HTR-8/SVneo (cell line): ENCODE results near the gene CAPN5.

Experiments
- DNase-seq: peaks from one replicate; pipeline ENCODE4 v3.0.0; 2011; ENCODE audit warnings: low spot score, mixed read lengths; ENCODE audit not compliant: insufficient read length
- FAIRE-seq: peaks from 2 replicates; lab custom pipeline; 2011; peaks lifted over from hg19 to GRCh38; lab: Jason Lieb, UNC

CAPN5 gene

DNA sequence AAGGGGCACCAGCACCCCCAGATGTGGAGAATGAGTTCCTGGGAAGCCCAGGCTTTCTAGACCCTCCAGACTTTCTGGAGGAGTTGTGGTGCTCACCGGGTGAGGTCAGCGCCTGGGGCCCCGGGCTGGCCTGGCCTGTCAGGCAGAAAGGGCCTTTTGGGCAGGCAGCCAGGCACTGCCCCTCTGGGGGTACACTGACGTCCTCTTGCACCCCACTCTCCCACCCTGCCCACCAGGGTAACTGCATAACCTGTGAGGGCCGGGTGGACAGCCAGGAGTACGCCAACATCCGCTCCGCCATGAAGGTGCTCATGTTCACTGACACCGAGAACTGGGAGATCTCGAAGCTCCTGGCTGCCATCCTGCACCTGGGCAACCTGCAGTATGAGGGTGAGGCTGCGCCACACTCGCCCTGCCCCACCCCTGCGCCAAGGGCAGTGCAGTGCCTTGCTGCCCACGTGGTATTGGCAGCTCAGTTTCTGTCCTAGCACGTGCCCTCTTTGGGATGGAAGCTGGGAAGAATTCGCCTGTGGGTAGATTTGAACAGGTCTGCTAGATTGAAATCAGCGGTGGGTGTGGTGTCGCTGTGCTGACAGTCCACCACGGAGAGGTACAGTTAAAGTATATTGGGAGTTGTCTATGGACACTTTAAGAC lies 91.4 kb downstream of the CAPN5 start:
- FAIRE-seq = no peak
- no peak for DNase-seq

DNA sequence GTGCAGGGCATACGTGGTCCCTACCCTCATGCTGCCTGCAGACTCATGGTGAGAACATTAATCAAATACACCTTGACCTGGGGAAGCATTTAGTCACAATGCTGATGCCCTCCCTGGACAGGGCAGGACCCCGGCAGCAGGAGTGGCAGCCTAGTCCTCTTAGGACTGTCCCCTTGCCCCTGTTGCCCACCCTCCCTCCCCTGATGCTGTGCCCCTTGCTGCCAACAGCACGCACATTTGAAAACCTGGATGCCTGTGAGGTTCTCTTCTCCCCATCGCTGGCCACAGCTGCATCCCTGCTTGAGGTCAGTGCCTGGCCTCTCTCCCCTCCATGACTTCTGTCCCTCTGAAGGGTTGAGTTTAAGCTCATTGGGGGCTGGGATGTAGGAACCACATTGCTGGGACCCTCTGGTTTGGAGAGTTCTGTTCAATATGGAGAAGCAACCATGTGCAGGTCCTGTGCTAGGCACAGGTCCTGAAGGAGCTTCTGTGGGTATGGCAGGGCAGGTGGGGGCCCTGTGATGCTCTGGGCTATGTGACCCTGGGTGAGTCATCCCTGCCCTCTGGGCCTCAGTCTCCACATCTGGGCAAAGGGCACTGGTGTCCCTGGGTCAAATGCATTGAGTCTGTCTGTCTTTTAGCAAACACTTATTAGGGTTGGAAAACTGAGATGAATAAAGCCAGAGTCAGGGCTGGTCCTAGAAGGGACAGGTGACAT lies 92.6 kb downstream of the CAPN5 start:
- no peak for FAIRE-seq

DNA sequence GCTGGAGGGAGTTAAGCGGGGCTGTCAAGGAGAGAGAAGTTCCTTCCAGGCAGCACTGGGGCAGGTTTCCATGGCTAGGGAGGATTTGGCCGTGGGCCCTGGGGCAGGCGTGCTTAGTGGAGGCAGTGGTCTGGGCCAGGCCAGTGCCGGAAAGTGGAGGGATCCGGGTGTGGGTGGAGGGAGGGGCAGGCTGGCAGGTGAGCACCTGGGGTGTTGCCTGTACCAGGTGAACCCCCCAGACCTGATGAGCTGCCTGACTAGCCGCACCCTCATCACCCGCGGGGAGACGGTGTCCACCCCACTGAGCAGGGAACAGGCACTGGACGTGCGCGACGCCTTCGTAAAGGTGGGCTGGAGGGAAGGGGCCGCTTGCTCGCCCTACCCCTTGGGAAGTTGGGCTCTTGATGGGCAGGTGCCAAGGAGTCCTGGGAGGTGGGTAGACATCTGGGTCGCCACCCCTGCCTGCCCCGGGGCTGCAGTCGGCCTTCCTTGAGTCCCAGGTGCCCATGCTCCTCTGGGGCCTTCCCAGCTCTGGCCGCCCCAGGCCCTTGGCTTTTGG lies 93.2 kb downstream of the CAPN5 start:
- DNase-seq (no peak), FAIRE-seq (no peak)

More for the DNA sequence above, 92.6 kb downstream of the CAPN5 start:
- no peak for DNase-seq

DNA sequence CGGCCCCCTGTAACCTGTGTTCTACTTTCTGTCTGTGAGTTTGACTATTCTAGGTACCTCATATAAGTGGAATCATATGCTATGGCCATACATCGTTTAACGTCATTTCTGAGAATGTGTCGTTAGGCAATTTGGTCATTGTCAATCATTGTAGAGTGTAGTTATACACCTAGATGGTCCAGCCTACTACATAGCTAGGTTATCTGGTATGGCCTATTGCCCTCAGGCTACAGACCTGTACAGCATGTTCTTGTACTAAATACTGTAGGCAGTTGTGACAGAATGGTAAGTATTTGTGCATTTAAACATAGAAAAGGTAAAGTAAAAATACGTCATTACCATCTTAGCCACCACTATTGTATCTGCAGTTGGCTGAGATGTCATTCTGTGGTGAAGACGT lies 96.5 kb downstream of the CAPN5 start:
- DNase-seq (no peak), FAIRE-seq (peak; percentile 83)

DNA sequence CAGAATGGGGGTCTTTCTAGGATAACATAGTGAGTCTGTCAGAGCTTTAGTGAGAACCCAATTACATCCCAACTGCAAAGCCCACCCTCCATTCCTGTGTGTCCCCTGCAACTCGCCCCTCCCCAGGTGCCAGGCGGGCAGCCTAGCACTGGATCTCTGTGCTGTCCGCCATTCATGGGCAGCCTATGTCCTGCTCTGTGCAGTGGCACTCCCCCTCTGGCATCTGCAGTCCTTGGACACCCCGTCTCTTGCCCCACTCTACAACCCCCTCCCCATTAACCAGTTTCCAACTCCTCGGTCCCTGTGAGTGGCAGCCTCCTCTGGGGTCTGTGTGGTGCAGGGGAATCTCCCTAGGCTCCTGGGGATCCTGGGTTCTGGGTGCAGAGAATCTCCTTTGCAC lies 98.3 kb downstream of the CAPN5 start:
- FAIRE-seq (no peak), DNase-seq (no peak)

DNA sequence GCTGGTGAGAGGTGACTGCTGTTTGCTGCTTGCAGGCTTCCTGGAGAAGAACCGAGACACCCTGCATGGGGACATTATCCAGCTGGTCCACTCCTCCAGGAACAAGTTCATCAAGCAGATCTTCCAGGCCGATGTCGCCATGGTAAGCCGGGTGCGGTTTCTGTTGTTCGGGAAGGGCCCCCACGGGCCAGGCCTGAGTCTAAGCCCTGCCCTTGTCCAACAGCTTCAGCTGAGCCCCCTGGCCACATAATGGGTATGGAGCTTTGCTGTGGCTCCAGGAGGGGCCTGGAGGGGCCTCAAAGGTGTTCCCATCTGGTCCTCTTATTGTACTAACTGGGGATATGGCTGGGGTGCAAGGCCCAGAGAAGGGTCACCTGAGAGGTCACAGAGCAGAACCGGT lies 99.2 kb downstream of the CAPN5 start:
- FAIRE-seq = no peak
- no peak for DNase-seq

DNA sequence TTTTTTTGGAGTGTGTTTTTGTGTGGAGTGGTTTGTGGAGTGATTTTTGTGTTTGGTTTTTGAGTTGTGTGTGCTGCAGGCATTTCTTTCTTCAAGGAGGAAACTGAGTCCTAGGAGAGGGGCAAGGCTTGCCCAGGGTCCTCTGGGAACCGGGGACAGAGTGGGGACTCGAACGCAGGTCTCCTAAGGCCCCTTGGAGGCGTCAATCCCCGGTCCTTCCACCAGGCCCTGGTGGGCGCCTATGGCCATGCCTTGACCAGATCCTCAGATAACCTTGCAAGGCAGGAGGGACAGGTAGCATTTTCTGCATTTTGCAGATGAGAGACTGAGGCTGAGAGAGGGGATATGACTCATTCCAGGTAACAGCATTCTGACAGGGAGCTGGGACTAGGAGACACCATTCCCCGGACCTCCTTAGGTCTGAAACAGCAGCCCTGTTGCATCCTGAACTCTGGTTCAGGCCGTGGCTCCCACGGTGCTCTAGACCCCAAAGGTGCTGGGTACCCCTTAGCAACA lies 100.4 kb downstream of the CAPN5 start:
- DNase-seq (no peak), FAIRE-seq (no peak)

DNA sequence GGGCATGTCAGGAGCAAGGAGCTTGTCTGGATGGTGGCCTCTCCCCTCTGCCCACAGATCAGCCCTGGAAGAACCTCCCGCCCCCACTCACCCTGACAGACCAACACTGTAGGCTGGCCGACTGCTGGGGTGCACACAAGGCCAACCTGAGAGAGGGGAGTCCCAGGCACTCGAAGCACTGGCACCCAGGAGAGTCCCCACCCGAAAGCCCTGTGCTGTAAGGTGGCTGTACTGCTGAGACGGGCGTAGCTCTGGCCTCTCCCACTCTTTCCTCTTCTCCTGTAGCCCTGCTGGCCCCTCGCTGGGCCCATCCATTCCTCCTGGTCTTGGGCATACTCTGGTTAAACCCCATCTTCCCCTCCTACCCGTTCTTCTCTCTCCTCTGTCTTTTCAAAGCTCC lies 101.0 kb downstream of the CAPN5 start:
- FAIRE-seq = no peak

DNA sequence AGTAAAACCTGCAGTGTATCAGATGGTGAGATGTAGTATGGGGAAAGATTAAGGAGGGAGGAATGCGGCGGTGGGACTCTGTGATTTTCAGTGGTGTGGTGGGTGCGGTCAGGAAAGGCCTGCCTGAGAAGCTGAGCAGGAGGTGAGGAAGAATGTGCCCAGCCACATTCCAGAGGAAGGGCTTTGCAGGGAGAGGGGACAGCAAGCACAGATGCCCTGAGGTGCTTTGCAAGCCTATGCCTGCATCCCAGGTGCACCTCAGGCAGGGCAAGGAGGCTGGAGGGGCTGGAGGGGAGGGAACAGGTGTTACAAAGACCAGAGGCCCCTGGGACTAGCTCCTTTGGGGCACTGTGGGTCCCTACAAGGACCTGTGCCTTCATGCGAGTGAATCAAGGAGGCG lies 103.3 kb downstream of the CAPN5 start:
- no peak for FAIRE-seq
- no peak for DNase-seq

More for the DNA sequence above, 101.0 kb downstream of the CAPN5 start:
- DNase-seq = no peak

DNA sequence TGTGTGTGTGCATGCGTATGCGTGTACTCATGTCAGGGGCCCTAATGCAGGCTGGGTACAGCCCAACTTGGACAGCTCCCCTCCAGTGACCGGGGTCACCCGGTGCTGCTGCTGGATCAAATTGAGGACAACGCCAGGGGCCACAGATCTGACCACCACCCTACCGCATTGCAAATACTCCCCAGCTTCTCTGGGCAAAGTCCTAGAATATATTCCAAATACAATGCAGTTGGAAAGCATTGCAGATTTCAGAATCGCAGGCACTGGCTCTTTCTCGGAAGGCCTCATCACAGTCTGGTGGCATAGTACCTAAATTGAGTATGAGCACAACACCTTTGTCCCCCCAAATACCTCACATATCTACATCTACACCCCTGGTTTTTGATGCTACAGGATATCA lies 104.5 kb downstream of the CAPN5 start:
- DNase-seq (no peak), FAIRE-seq (no peak)

DNA sequence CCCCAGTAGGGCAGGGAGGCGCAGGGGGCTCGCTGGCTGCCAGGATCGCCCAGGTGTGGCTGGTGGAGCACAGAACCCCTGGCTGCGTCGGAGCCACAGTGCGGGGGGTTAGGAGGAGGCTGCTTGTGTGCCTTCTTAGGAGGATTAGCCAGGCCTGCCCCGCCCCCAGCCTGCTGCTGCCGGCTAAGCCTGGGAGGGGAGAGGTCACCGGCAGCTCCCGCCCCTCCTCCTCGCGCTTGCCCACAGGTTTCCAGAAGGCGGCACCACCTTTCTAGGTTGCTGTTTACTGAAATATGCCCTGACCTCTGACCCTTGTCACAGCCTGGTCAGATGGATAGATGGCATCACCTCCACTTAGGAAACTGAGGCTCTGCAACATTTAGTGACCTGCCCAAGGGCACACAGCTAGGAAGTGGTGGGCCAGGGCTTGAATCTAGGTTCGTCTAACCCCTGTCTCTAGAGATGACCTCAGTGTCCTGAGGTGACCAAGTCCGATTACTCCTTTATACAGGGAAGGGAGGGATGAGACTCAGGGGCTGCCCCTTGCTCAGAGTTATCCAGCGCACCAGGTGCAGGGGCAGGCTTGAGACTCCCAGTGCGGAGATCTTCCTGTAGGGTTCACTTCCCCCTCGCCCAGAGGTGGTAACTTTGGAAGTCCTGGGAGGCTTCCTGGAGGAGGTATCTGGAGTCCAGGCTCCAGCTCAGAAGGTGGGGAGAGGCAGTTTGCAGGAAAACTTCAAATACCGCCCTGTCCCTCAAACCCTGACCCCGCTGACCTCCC lies 105.3 kb downstream of the CAPN5 start:
- DNase-seq = no peak
- FAIRE-seq = no peak

DNA sequence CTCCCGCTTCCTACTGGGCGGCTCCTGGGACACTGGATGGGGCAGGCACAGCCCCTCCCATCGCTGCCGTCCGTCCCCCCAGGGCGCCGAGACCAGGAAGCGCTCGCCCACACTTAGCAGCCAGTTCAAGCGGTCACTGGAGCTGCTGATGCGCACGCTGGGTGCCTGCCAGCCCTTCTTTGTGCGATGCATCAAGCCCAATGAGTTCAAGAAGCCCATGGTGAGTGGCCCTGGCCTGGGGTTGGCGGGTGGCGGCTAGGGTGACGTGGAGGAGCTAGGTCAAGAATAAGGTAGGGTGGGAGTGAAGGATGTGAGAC lies 105.9 kb downstream of the CAPN5 start:
- FAIRE-seq (no peak), DNase-seq (no peak)

DNA sequence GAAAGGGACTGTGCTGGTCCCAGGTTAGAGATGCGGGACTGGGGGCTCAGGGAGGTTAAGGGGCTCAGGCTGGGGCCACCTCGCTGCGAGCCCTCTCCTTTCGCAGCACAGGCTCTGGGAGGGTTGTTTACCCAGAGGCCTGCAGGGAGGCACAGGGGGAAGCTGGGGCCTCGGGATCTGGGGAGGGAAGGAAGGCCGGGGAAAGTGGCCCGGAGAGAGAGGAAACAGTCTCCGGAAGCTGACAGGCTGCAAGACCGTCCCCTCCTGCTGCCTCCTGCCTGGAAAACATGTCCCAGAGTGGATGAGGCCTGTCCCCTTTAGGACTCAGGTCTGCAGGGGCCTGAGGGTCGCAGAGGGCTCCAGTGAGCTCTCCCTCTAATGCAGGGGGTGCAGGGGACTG lies 106.7 kb downstream of the CAPN5 start:
- FAIRE-seq (no peak), DNase-seq (no peak)

DNA sequence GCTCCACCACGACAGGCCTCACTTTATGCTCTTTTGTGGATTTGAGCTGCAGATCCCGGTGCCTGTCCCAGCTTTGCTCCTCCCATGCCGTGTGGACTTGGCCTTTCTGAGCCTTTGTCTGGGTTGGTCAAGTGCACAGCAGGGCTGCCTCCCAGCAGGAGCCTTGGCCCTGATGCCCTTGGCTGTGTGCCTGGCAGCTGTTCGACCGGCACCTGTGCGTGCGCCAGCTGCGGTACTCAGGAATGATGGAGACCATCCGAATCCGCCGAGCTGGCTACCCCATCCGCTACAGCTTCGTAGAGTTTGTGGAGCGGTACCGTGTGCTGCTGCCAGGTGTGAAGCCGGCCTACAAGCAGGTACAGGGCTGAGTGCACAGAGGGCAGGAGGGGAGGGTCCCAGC lies 107.8 kb downstream of the CAPN5 start:
- FAIRE-seq (no peak), DNase-seq (no peak)

DNA sequence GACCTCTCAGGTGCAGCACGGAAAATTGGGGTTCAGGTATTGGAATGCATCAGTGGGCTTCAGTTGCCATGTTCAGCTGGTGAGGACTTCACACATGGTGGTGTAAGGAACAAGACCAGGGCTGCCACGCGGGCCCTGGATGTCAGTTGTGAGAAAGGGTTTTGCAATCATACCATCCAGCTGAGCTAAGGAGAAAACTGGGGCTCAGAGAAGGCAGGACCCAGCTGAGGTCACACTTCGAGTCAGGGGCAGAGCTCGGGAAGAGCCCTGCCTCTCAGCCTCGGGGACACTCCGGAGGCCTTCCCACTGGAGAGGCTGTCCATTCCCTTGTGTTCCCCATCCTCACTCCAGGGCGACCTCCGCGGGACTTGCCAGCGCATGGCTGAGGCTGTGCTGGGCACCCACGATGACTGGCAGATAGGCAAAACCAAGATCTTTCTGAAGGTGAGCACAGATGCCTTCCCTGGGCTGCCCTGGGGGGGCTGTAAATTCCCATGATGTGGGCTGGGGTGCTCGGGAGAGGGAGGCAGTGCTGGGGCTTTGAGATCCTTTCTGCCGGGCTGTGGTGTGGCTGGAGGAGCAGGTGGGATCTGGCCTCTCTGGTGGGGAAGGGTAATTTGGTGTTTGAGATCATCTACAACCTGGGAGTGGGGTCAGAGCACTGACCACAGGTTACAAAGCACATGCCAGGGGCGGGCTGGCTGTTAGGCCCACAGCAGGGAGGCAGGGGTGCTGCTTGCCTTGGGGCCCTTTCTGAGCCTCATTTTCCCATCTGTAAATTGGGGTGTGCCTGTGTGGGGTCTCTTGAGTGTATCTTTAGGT lies 108.5 kb downstream of the CAPN5 start:
- DNase-seq (no peak), FAIRE-seq (no peak)
